Spleen (tissue), 11 donors: Measurements from ENCODE around the gene PIK3C2G. TPM values are rescaled to one million over a fixed set of nuclear protein-coding genes. Genes with fewer than 3 reads are reported as not detected.

Experiments used
- DNase-seq: peaks from one replicate; pipeline ENCODE4 v3.0.0-alpha.2; 2020
- H3K27ac ChIP-seq, 8 donors: fragments of 200-600 bp; sonication (generic) in 7 of 8; 1 replicate in 4 of 8; 2 replicates in 4 of 8; pipeline versions ENCODE4 v1.5.0 to v1.8.0; 2016 to 2021; ENCODE audit warnings: inconsistent platforms in 4 of 8, mild to moderate bottlenecking in 4 of 8, moderate library complexity in 1 of 8
- H3K27me3 ChIP-seq, 7 donors: fragments of 200-600 bp; sonication (generic) in 6 of 7; replicated peaks in 1 of 7; 1 replicate in 4 of 7; 2 replicates in 3 of 7; pipeline versions ENCODE4 v1.5.0 to v1.8.0; 2016 to 2021; ENCODE audit warnings: inconsistent platforms in 3 of 7, mild to moderate bottlenecking in 1 of 7
- H3K36me3 ChIP-seq, 6 donors: fragments of 200-600 bp; sonication (generic) in 5 of 6; 1 replicate in 4 of 6; 2 replicates in 2 of 6; pipeline versions ENCODE4 v1.5.0 to v1.8.0; 2016 to 2021; ENCODE audit warnings: inconsistent platforms in 2 of 6
- H3K4me1 ChIP-seq, 6 donors: fragments of 200-600 bp; sonication (generic) in 5 of 6; 1 replicate in 3 of 6; 2 replicates in 3 of 6; pipeline versions ENCODE4 v1.5.0 to v1.8.0; 2016 to 2021; ENCODE audit warnings: inconsistent platforms in 3 of 6
- H3K4me3 ChIP-seq, 8 donors: fragments of 200-600 bp; sonication (generic) in 7 of 8; 1 replicate in 4 of 8; 2 replicates in 4 of 8; pipeline versions ENCODE4 v1.5.0 to v1.8.0; 2016 to 2021; ENCODE audit warnings: inconsistent platforms in 4 of 8, mild to moderate bottlenecking in 4 of 8, moderate library complexity in 2 of 8
- H3K9me3 ChIP-seq, 8 donors: fragments of 200-600 bp; sonication (generic) in 7 of 8; 1 replicate in 4 of 8; 2 replicates in 4 of 8; pipeline versions ENCODE4 v1.5.0 to v1.8.0; 2016 to 2021; ENCODE audit warnings: inconsistent platforms in 4 of 8
- CTCF ChIP-seq, 11 experiments: fragments of 200-600 bp in 7 of 11; fragments of 450-650 bp in 4 of 11; sonication (generic) in 4 of 11; IDR thresholded peaks in 8 of 11; conservative IDR thresholded peaks in 3 of 11; 1 replicate in 7 of 11; 2 replicates in 4 of 11; pipeline versions ENCODE4 v1.4.0 to v1.8.0; 2016 to 2021; ENCODE audit warnings: antibody characterized with exemption in 11 of 11, inconsistent platforms in 4 of 11, mild to moderate bottlenecking in 1 of 11
- POLR2A ChIP-seq, 3 donors: fragments of 450-650 bp; IDR thresholded peaks; one replicate each; pipeline ENCODE4 v1.5.1; 2017; ENCODE audit warnings: antibody characterized with exemption in 3 of 3, mild to moderate bottlenecking in 1 of 3
- POLR2AphosphoS5 ChIP-seq, 3 donors: sonication (generic); formaldehyde crosslinking; IDR thresholded peaks; one replicate each; pipeline ENCODE4 v1.5.1; 2017; ENCODE audit warnings: antibody characterized with exemption in 3 of 3
- WGBS, 5 donors: extraction: QIAGEN DNeasy Blood & Tissue Kit in 3 of 5; methylation state at CpG; one replicate each; pipeline versions ENCODE4 v1.1.5 to v1.1.7; 2013 to 2018; 5-methylcytosine and 5-hydroxymethylcytosine counted together
- intact Hi-C: fragments of 100-400 bp; cut with DNase I; formaldehyde crosslinking; loops from one replicate; pipeline ENCODE4 v1.15.0; 2023; ENCODE audit warnings: low total_unique reads
- polyA plus RNA-seq, 3 donors: library from polyadenylated mRNA; stranded (reverse); fragments of 200-250 nt; gene quantifications; one replicate each; pipeline ENCODE4 v1.2.1, GENCODE V29; 2013
- total RNA-seq, 7 donors: library from RNA; depleted of rRNA in 3 of 7; stranded (reverse); fragments of >200 nt in 3 of 7; fragmentation: NEBNext Ultra II Directional in 4 of 7; extraction: Animal tissue kit (Norgen Biotek cat#: 25700) in 4 of 7; gene quantifications; one replicate each; pipeline versions ENCODE4 v1.1.0 to v1.2.1, GENCODE V29; 2016 to 2021
- donor health status: healthy with polysubstance abuse.
- donor health status: DM: no; HTN: no; CAD: no; lungs with moderate emphysema.
- donor health status: DM: no; HTN: no; CAD: no.
- donor health status: Bipolar disorder and iron deficiency.
- donor health status: healthy.
- donor health status: DM: no; HTN: no; CAD: no.
- donor health status: DM: yes; HTN: yes; CAD: no.

Gene PIK3C2G
- total and polyA plus RNA-seq, 10 donors: not detected

- Histone ChIP-seq H3K36me3 (no peaks in the 10 kb centered on the region), H3K27me3 (no peaks in the 10 kb centered on the region), H3K4me1 (no peaks in the 10 kb centered on the region), H3K27ac (no peak overlapping the region), H3K4me3 (no peak overlapping the region), H3K9me3 (no peaks in the 10 kb centered on the region)
- TF ChIP-seq POLR2AphosphoS5 (IDR thresholded peaks at IDR 0.05) (no peak), CTCF (IDR thresholded peaks at IDR 0.05 in 8 of 11, conservative IDR thresholded peaks at IDR 0.05 in 3 of 11) (no peak), POLR2A (IDR thresholded peaks at IDR 0.05) (no peak)
- intact Hi-C loops: no loop called here
- DNase-seq: no peak
- WGBS, 5 donors: 89 to 94% (median 91%) methylated on average over 9 of the region's 9 CpGs
These were observed 211.5 kb downstream of the PIK3C2G start for GRCh38 chr12:18472806-18473205.

GRCh38 chr12:18476861-18477260, 215.5 kb downstream of the PIK3C2G start:
- 70 to 87% (median 77%) methylated on average over 4 of the region's 4 CpGs for WGBS, 5 donors
- intact Hi-C loops: no loop called here
- Histone ChIP-seq H3K36me3 (no peaks in the 10 kb centered on the region), H3K4me3 (no peak overlapping the region), H3K27me3 (no peaks in the 10 kb centered on the region), H3K27ac (no peak overlapping the region), H3K4me1 (no peaks in the 10 kb centered on the region), H3K9me3 (no peaks in the 10 kb centered on the region)
- no peak for TF ChIP-seq POLR2A (IDR thresholded peaks at IDR 0.05)
- no peak for TF ChIP-seq CTCF (IDR thresholded peaks at IDR 0.05 in 8 of 11, conservative IDR thresholded peaks at IDR 0.05 in 3 of 11)
- no peak for TF ChIP-seq POLR2AphosphoS5 (IDR thresholded peaks at IDR 0.05)
- DNase-seq: no peak

- TF ChIP-seq POLR2AphosphoS5 (IDR thresholded peaks at IDR 0.05): no peak
- no peak for TF ChIP-seq POLR2A (IDR thresholded peaks at IDR 0.05)
- TF ChIP-seq CTCF (IDR thresholded peaks at IDR 0.05 in 8 of 11, conservative IDR thresholded peaks at IDR 0.05 in 3 of 11): no peak
- 78 to 93% (median 86%) methylated on average over 3 of the region's 3 CpGs for whole genome bisulfite sequencing, 5 donors
- intact Hi-C loops: no loop called here
- DNase-seq: no peak
- Histone ChIP-seq H3K27me3 (no peaks in the 10 kb centered on the region), H3K4me1 (no peaks in the 10 kb centered on the region), H3K4me3 (no peak overlapping the region), H3K36me3 (no peaks in the 10 kb centered on the region), H3K9me3 (no peaks in the 10 kb centered on the region), H3K27ac (no peak overlapping the region)
These were observed 217.9 kb downstream of the PIK3C2G start for GRCh38 chr12:18479256-18479655.

- Histone ChIP-seq H3K4me1 (no peaks in the 10 kb centered on the region), H3K27me3 (no peaks in the 10 kb centered on the region), H3K9me3 (no peaks in the 10 kb centered on the region), H3K36me3 (no peaks in the 10 kb centered on the region), H3K4me3 (no peak overlapping the region), H3K27ac (no peak overlapping the region)
- TF ChIP-seq CTCF (IDR thresholded peaks at IDR 0.05 in 8 of 11, conservative IDR thresholded peaks at IDR 0.05 in 3 of 11) (no peak), POLR2A (IDR thresholded peaks at IDR 0.05) (no peak), POLR2AphosphoS5 (IDR thresholded peaks at IDR 0.05) (no peak)
- DNase-seq: no peak
- 45 to 76% (median 63%) methylated on average over 2 of the region's 2 CpGs for WGBS, 5 donors
- intact Hi-C loops: no loop called here
These were observed 221.3 kb downstream of the PIK3C2G start for GRCh38 chr12:18482601-18483120.
